Stimulated activated CD4-positive, alpha-beta T cell treated with anti-CD3 and anti-CD28 coated beads, Interleukin-4, amount 100 ng/mL, for 48 hours (primary cell): ENCODE results near the gene WHAMM.
"Not testable (repeated sequence)": the region's sequence is repeated elsewhere in the genome, so short reads cannot be mapped to it uniquely, and the experiment has no call there.

Experiments used
- DNase-seq, 2 donors: peaks; one replicate each; pipeline ENCODE4 v3.0.0-alpha.2; 2020; ENCODE audit warnings: low read depth in 2 of 2

WHAMM gene

DNA sequence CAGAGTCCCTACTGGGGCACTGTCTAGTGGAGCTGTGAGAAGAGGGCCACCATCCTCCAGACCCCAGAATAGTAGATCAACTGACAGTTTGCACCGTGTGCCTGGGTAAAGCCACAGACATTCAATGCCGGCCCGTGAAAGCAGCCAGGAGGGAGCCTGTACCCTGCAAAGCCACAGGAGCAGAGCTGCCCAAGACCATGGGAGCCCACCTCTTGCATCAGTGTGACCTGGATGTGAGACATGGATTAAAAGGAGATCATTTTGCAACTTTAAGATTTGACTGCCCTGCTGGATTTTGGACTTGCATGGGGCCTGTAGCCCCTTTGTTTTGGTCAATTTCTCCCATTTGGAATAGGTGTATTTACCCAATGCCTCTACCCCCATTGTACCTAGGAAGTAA, 56.6 kb downstream of the WHAMM start:
- DNase-seq: not testable (repeated sequence)

DNA sequence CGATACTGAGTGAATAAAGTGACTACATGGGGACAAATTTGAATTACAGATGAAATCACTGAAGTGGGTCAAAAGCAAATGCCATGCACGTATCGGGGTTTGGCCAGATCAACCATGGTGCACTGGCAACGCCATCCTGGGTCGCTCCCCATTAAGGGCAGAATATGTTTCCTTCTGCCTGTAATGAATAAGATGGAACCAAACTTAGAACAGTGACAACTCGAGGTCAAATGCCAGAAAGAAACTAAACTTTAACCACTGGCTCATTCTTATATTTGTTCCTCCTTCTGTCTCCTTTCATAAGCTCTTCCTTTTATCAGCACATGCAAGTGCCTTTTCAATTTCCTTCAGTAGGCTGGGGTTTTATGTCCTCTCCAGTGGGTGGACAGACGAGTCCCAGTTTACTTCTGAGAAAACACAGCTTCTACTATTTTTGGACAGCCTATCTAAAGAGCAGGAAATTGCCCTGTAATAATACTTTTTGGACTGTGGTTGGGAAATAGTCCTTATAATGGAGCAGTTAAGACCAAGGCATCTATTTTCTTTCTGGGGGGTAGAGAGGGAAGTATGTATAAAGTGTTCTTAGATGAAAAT, 61.4 kb downstream of the WHAMM start:
- DNase-seq: no peak

DNA sequence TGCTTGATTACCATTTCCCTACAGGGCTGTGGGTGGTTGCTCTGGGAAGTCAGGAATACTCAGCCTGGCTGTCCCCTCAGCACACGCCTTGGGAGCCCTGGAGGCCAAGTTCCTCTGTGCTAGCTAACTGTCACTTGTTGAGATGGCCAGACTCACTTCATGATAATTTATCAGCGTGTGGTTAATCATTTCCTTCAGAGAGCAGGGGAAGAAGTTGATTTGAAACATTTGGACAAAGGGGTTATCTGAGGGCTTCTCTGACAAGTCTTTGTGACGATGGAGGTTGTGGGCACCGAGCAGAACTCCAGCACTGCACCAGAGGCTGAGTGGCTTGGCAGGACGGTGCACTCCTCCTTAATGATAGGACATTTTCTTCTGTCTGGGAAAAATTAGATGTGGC, 61.9 kb downstream of the WHAMM start:
- DNase-seq: no peak

DNA sequence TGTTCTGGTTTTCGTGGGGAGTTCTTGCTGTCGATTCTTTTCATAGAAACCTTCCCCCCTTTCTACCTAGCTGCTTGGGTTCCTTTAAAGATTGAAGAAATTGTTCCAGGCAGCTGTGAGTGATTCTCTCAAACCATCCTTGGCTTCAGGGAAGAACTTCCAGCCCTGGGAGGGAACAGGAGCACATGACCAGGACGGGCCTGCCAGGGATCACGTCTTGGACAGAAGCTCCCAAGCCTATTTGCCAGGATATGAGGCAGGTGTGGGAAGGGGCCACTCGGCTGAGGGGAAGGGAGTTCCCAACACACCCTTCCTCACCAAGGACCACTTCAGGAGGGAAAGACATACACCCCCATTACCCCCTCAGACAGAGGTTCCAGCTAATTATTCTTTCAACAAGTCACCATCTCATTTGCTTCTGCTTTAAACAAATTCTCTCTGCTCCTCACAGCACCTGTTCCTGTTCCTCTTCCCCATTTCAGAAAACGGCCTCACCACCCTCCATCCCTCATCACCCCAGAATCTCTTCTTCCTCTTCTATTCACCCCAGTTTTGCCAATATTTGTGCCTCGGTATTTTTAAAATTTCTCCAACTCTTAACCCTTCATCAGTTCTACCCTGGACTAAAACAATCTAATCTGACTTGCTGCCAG, 62.5 kb downstream of the WHAMM start:
- no peak for DNase-seq

- no peak for DNase-seq
Observed at GRCh38 chr15:82873000-82873680, 63.7 kb downstream of the WHAMM start.

DNA sequence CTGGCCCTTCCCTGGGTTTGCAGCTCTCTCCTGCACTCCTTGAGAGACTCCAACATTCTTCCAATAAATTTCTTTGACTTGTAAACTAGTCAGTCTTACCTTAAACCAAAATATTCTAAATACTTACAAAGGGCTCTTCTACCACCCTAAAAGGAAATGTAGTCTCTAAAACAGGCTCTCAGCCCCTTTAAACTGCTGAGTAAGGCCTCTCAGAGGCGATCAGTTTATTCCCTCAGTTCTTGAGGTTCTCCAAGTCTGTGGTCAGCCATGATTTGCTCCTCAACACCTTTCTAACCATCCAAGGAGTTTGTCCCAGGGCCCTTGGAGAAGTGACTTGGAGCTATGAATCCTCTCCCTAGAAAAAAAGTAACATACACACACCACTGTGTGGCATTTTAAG, 64.8 kb downstream of the WHAMM start:
- DNase-seq: no peak

DNA sequence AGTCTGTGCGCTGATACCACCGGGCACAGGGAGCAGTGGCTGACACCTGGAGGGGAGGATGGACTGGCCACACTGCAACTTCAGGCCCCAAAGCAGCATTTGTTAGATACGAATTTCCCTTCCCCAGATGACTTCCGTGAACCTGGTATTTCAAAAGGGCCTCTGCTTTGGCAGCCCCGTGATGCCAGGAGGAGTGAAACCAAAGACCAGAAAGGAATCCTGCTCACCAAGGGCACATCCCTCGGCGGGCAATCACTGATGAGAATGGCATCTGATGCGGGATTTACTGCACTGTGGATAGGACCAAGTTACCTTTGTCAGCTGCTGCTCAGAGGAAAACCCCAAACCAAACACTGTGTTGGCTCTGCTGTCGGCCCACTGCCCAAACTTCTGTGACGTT, 65.5 kb downstream of the WHAMM start:
- no peak for DNase-seq

DNA sequence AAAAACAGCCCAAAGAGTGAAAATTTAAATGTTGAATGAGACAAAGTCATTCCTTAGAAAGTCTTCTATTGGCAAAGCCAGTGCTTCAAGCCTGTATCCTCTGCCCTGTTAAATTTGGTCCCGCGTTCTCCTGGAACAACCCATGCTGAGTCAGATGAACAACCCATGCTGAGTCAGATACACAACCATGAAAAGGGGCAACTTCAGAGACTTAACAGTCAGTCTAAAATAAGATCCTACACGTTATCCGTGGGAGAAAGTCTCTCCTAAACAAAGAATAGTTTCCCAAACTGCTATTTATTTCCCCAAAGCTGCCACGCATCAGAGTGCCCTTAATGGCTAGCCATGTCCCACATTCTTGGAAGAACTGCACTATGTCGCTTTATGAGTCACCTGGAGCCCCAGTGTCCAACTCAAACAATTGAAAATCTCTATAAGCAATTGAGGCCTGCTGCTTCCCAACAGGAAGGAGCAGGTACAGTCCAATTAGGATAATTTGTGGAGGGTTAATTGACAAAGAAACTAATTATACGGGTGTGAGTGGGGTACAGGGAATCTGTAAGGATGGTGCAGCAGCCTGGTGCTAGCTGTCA, 66.1 kb downstream of the WHAMM start:
- no peak for DNase-seq

DNA sequence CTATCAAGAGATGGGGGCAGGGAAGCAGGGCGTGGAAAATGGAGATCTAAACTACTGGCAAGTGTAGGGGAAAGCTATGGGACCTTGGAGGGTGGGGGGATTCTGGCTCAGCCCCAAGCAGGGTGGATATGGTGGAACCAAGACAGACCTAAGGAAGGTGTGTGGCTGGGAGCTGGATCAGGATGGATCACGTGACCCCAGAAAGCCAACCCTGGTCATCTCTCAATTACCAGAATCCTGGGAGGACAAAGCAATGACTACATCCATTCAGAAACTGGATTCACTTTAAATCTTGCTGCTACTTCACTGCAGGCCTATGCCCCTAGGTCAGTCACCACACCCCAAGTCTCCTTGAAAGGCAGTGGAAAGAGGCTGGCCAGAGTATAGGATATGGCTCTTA, 68.4 kb downstream of the WHAMM start:
- no peak for DNase-seq

DNA sequence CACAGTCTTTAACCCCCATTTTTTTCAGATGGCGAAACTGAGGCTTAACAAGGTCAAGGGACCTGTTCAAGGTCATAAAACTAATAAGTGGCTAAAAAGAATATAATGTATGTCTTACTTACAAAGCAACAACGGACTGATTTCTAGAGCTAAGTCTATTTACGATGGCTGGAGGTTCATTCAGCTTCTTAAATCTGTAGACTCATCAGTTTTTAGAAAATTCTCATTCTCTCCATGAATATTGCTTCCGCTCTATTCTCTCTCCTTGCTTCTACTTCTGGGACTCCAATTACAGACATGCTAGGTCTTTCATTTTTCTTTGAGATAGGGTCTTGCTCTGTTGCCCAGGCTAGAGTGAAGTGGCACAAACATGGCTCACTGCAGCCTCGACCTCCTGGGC, 68.9 kb downstream of the WHAMM start:
- DNase-seq: no peak

GRCh38 chr15:82880704-82881103, 71.3 kb downstream of the WHAMM start:
- DNase-seq: no peak

DNA sequence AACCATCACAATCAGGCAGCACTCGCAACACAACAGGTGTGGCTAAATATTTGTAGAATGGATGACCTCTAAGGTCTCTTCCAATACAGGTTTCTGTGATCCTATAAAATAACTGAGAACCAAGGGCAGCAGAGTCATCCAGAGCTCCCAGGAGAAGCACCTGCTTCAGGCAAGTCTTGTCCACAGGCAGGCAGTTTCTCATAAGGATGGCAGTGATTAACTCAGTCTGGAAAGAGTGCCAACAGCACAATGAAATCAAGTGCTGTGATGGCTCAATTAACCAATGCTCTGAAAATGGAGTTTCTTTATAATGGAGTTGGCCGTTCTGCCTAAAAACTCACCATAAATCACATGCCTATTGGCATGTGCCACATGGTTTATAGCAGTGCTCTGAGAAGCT, 72.3 kb downstream of the WHAMM start:
- no peak for DNase-seq

DNA sequence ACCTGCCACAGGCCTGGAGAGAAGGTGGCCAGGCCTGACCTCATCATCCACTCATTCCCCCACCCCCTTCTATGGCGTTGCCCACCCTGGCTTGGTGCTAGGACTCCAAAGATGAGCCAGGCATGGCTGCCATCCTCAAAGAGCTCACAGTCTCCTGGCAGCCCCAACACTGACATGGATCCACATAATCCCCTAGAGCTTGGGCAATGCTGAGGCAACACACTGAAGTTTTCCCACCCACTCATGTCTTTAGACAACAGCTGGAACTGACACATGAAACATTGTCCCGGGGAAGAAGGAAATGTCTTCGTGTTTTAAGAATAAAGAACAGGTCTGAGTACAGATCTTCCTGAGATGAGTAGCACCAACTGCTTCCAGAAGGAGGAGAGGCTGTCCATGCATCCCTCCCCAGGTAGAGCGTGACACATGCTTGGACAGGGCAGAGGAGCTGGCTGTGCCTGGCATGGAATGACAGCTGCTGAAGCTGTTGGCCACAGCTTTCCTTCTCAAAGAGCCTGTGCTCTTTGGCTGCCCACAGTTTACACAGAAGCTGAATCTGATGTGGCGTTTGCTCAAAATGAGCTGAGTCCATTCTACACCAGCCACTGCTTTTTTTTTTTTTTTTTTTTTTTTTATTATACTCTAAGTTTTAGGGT, 73.0 kb downstream of the WHAMM start:
- DNase-seq: no peak
